Frontal cortex (tissue), 4 donors: ENCODE measurements around the gene GDA. TPM values are rescaled to one million over a fixed set of nuclear protein-coding genes. Genes with fewer than 3 reads are reported as not detected.

Source experiments
- DNase-seq, 2 donors: peaks; one replicate each; pipeline ENCODE4 v3.0.0; 2012; ENCODE audit warnings: low spot score in 2 of 2
- FAIRE-seq: peaks from 2 replicates; lab custom pipeline; 2012; peaks lifted over from hg19 to GRCh38; lab: Jason Lieb, UNC
- total RNA-seq: library from RNA; depleted of rRNA; stranded (reverse); fragments of >200 nt; gene quantifications from one replicate; pipeline ENCODE4 v1.2.3, GENCODE V29; 2014
- donor health status: control.
- donor health status: control.
- donor health status: control.

Gene GDA
- total RNA-seq, result 21.6 TPM

GRCh38 chr9:72149231-72149975, at the start of gene GDA:
TSS of gene GDA (plus strand) at chr9:72149440. CDS start at chr9:72149560, 120 bp downstream.
- DNase-seq (no peak), FAIRE-seq (no peak)

- FAIRE-seq (no peak), DNase-seq (no peak)
Measured at GRCh38 chr9:72102520-72102919, 46.7 kb upstream of the GDA start.

GRCh38 chr9:72113056-72113455, 36.2 kb upstream of the GDA start:
- FAIRE-seq (no peak), DNase-seq (no peak)

GRCh38 chr9:72119853-72120252, 29.4 kb upstream of the GDA start:
- DNase-seq (no peak), FAIRE-seq (no peak)

- FAIRE-seq (no peak), DNase-seq (no peak)
Measured at GRCh38 chr9:72124947-72125346, 24.3 kb upstream of the GDA start.

- DNase-seq, result no peak
- no peak for FAIRE-seq
Measured at GRCh38 chr9:72127753-72128152, 21.5 kb upstream of the GDA start.

GRCh38 chr9:72128526-72128925, 20.7 kb upstream of the GDA start:
- FAIRE-seq, result no peak
- no peak for DNase-seq

- FAIRE-seq, result no peak
Measured at GRCh38 chr9:72129271-72130156, 19.7 kb upstream of the GDA start.

GRCh38 chr9:72130321-72130720, 18.9 kb upstream of the GDA start:
- FAIRE-seq (no peak), DNase-seq (no peak)

More at GRCh38 chr9:72129271-72130156, 19.7 kb upstream of the GDA start:
- no peak for DNase-seq

- FAIRE-seq (no peak), DNase-seq (no peak)
Measured at GRCh38 chr9:72131206-72131605, 18.0 kb upstream of the GDA start.

- FAIRE-seq (no peak), DNase-seq (no peak)
Measured at GRCh38 chr9:72132052-72132451, 17.2 kb upstream of the GDA start.

- FAIRE-seq, result no peak
- no peak for DNase-seq
Measured at GRCh38 chr9:72133365-72134035, 15.7 kb upstream of the GDA start.

GRCh38 chr9:72134801-72135200, 14.4 kb upstream of the GDA start:
- DNase-seq (no peak), FAIRE-seq (no peak)

GRCh38 chr9:72137697-72138365, 11.4 kb upstream of the GDA start:
- DNase-seq, result no peak
- no peak for FAIRE-seq

GRCh38 chr9:72139226-72139625, 10.0 kb upstream of the GDA start:
- DNase-seq (no peak), FAIRE-seq (no peak)

GRCh38 chr9:72140586-72140985, 8.7 kb upstream of the GDA start:
- DNase-seq, result no peak
- no peak for FAIRE-seq

- no peak for DNase-seq
- no peak for FAIRE-seq
Measured at GRCh38 chr9:72141484-72141883, 7.8 kb upstream of the GDA start.

- FAIRE-seq (no peak), DNase-seq (no peak)
Measured at GRCh38 chr9:72144756-72145492, 4.3 kb upstream of the GDA start.

GRCh38 chr9:72145733-72146505, 3.3 kb upstream of the GDA start:
- no peak for DNase-seq
- no peak for FAIRE-seq
